Heart left ventricle (tissue), 16 donors: ENCODE data around the gene BEND6. TPM values are rescaled to one million over a fixed set of nuclear protein-coding genes. Genes with fewer than 3 reads are reported as not detected.

Experiments
- ATAC-seq, 4 donors: fragments of 200-7000 bp; cut with Tn5 transposase; one replicate each; pipeline ENCODE4 v1.9.1; 2020 to 2022; ENCODE audit warnings: moderate library complexity in 4 of 4, mild to moderate bottlenecking in 3 of 4, moderate number of reproducible peaks in 1 of 4
- DNase-seq, 5 donors: peaks; one replicate each; pipeline ENCODE4 v3.0.0-alpha.2; 2020
- H3K27ac ChIP-seq, 12 donors: fragments of 200-600 bp; sonication (generic) in 4 of 12; one replicate each; pipeline versions ENCODE4 v1.5.0 to v1.8.0; 2016 to 2022; ENCODE audit warnings: mild to moderate bottlenecking in 2 of 12
- H3K27me3 ChIP-seq, 9 donors: fragments of 200-600 bp; sonication (generic) in 2 of 9; one replicate each; pipeline versions ENCODE4 v1.5.1 to v1.8.0; 2016 to 2022; ENCODE audit warnings: mild to moderate bottlenecking in 3 of 9
- H3K36me3 ChIP-seq, 9 donors: fragments of 200-600 bp; sonication (generic) in 2 of 9; one replicate each; pipeline versions ENCODE4 v1.5.0 to v1.8.0; 2018 to 2022; ENCODE audit warnings: mild to moderate bottlenecking in 2 of 9
- H3K4me1 ChIP-seq, 12 donors: fragments of 200-600 bp; sonication (generic) in 4 of 12; one replicate each; pipeline versions ENCODE4 v1.5.0 to v1.8.0; 2016 to 2022; ENCODE audit warnings: mild to moderate bottlenecking in 3 of 12
- H3K4me3 ChIP-seq, 12 donors: fragments of 200-600 bp; sonication (generic) in 4 of 12; one replicate each; pipeline versions ENCODE4 v1.5.0 to v1.8.0; 2017 to 2022; ENCODE audit warnings: mild to moderate bottlenecking in 9 of 12, moderate library complexity in 4 of 12
- H3K9me3 ChIP-seq, 12 donors: fragments of 200-600 bp; sonication (generic) in 4 of 12; one replicate each; pipeline versions ENCODE4 v1.5.0 to v1.8.0; 2016 to 2022; ENCODE audit warnings: mild to moderate bottlenecking in 1 of 12
- POLR2A ChIP-seq, 2 donors: fragments of 450-650 bp; IDR thresholded peaks; one replicate each; pipeline ENCODE4 v1.6.1; 2017; ENCODE audit warnings: antibody characterized with exemption in 2 of 2, mild to moderate bottlenecking in 2 of 2, moderate library complexity in 2 of 2
- WGBS, 4 donors: extraction: QIAGEN DNeasy Blood & Tissue Kit in 2 of 4; methylation state at CpG; one replicate each; pipeline versions ENCODE4 v1.1.5 to v1.1.7; 2013 to 2018; 5-methylcytosine and 5-hydroxymethylcytosine counted together
- intact Hi-C, 10 donors: fragments of 100-400 bp; cut with DNase I; formaldehyde crosslinking; loops; one replicate each; pipeline versions ENCODE4 v1.11.1 to v1.14.2; 2022
- polyA plus RNA-seq, 2 donors: library from polyadenylated mRNA; stranded (reverse); fragments of 200-250 nt; gene quantifications; one replicate each; pipeline ENCODE4 v1.2.3, GENCODE V29; 2013
- total RNA-seq, 9 donors: library from RNA; depleted of rRNA in 2 of 9; stranded (reverse); fragments of >200 nt in 2 of 9; fragmentation: NEBNext Ultra II Directional in 3 of 9; extraction: Animal tissue kit (Norgen Biotek cat#: 25700) in 3 of 9; gene quantifications; one replicate each; pipeline versions ENCODE4 v1.1.0 to v1.2.4, GENCODE V29; 2016 to 2023
- TF ChIP-seq, protein P1 (sequence below), 12 donors: fragments of 200-600 bp; sonication (generic) in 4 of 12; IDR thresholded peaks; one replicate each; pipeline versions ENCODE4 v1.5.0 to v1.8.0; 2018 to 2022; ENCODE audit warnings: antibody characterized with exemption in 12 of 12, mild to moderate bottlenecking in 5 of 12
- donor health status: ischemic (EF 13 %, LVEDD 7.1; RV severe dilation, severe dysfunction).
- donor health status: healthy with polysubstance abuse.
- donor health status: DM: no; HTN: yes; CAD: no.
- donor health status: DM: no; HTN: no; CAD: no.
- donor health status: ischemic (EF 25% LVEDD 6.9; RV normal size, moderate dysfunction).
- donor health status: ischemic (EF 25% LVEDD 5.7; RV mildly dilated, moderate dysfunction).
- donor health status: healthy.
- donor health status: DM: yes; HTN: yes; CAD: no.
- donor health status: ischemic (EF 35%, LVEDD 5.7; RV mildly dilated, moderate dysfunction).
- donor health status: nonischemic (EF 11% LVEDD 7.7; RV severe dilation, severe dysfunction).
- donor health status: DM: yes; HTN: yes; CAD: no.
- donor health status: PGD.
- donor health status: ischemic (EF 29% LVEDD 5.4; RV normal size, mild dysfunction).
- donor health status: nonischemic (EF 23%, LVEDD 6.1; RV moderate dilation, normal function).

The BEND6 gene
- total and polyA plus RNA-seq, 11 donors, result 0.14 to 2.2 (median 0.41) TPM; not detected in 1

DNA sequence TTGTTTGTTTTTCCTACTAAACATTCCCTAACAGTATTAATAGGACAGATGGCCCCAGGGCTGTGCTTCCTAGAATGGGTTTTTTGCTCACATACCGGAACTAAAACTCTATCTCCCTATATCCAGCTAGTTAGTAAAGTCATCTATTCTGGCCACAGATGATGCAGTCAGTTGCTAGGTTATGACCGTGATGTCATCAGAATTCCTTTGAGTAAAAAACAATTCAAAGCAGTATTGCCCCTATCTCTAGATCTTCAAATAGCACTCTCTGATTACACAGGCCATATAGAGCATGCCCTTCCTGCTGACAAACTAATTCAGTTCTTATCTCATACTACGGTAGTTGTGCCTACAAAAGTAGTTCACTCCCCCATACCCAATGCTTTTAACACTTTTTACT lies 117.2 kb downstream of the BEND6 start:
- Histone ChIP-seq H3K36me3 (peaks cover 0 to 12% (median 3%) of the 10 kb centered on the region in 9 donors), H3K27ac (no peak overlapping the region), H3K27me3 (no peaks in the 10 kb centered on the region), H3K4me1 (no peaks in the 10 kb centered on the region), H3K4me3 (no peak overlapping the region), H3K9me3 (no peaks in the 10 kb centered on the region)
- DNase-seq (no peak), ATAC-seq (no peak)
- WGBS, 4 donors, result 80 to 89% (median 81%) methylated on average over 3 of the region's 3 CpGs
- TF ChIP-seq, protein P1, sequence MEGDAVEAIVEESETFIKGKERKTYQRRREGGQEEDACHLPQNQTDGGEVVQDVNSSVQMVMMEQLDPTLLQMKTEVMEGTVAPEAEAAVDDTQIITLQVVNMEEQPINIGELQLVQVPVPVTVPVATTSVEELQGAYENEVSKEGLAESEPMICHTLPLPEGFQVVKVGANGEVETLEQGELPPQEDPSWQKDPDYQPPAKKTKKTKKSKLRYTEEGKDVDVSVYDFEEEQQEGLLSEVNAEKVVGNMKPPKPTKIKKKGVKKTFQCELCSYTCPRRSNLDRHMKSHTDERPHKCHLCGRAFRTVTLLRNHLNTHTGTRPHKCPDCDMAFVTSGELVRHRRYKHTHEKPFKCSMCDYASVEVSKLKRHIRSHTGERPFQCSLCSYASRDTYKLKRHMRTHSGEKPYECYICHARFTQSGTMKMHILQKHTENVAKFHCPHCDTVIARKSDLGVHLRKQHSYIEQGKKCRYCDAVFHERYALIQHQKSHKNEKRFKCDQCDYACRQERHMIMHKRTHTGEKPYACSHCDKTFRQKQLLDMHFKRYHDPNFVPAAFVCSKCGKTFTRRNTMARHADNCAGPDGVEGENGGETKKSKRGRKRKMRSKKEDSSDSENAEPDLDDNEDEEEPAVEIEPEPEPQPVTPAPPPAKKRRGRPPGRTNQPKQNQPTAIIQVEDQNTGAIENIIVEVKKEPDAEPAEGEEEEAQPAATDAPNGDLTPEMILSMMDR (IDR thresholded peaks at IDR 0.05), result no peak
- no peak for TF ChIP-seq POLR2A (IDR thresholded peaks at IDR 0.05)
- intact Hi-C loops, result no loop called here

DNA sequence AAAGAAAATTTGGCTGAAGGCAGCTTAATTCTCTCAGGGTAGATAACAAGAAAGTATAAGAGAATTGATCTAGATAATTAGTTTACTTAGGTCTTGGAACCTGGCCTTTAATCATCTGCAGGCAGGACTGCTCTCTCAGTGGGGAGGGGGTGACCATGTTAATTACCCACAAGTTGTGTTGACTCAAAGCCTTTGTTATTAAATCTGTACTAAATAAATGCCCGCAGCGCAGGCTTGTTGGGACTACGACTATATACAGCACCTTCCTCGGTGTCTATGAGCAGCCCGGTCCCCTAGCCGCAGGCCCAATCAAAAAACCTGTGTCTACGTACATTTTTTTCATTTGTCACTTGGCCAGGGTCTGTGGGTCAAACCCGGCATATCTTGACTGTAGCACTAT lies 119.5 kb downstream of the BEND6 start:
- H3K4me1 ChIP-seq, result no peaks in the 10 kb centered on the region
- ATAC-seq, result no peak
- no peak for DNase-seq
- WGBS, 4 donors, result 94 to 96% (median 94%) methylated on average over 8 of the region's 8 CpGs
- intact Hi-C loops, result no loop called here
- H3K27me3 ChIP-seq, result no peaks in the 10 kb centered on the region
- no peak overlapping the region for H3K4me3 ChIP-seq
- H3K9me3 ChIP-seq, result peaks cover 0 to 5% (median 0%) of the 10 kb centered on the region in 12 donors
- H3K27ac ChIP-seq, result no peak overlapping the region
- no peak for TF ChIP-seq POLR2A (IDR thresholded peaks at IDR 0.05)
- TF ChIP-seq, protein P1 (IDR thresholded peaks at IDR 0.05), result no peak
- peaks cover 0 to 7% (median 0%) of the 10 kb centered on the region in 9 donors for H3K36me3 ChIP-seq

DNA sequence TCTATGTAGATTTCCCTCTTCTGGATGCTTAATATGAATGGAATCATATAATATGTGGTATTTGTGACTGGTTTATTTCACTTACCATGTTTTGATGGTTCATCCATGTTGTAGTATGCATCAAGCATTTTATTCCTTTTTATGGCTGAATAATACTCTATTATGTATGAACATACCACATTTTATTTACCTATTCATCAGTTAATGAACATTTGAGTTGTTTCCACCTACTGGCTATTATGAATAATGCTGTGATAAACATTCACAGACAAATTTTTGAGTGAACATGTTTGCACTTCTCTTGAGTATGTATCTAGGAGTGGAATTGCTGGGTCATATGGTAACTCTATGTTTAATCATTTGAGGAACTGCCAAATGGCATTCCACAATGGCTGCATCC lies 120.2 kb downstream of the BEND6 start:
- H3K4me1 ChIP-seq, result no peaks in the 10 kb centered on the region
- no peaks in the 10 kb centered on the region for H3K27me3 ChIP-seq
- peaks cover 0 to 7% (median 0%) of the 10 kb centered on the region in 9 donors for H3K36me3 ChIP-seq
- H3K27ac ChIP-seq, result no peak overlapping the region
- DNase-seq, result no peak
- intact Hi-C loops, result no loop called here
- H3K9me3 ChIP-seq, result peaks cover 0 to 10% (median 0%) of the 10 kb centered on the region in 12 donors
- no peak overlapping the region for H3K4me3 ChIP-seq
- ATAC-seq, result no peak
- no peak for TF ChIP-seq POLR2A (IDR thresholded peaks at IDR 0.05)
- TF ChIP-seq, protein P1 (IDR thresholded peaks at IDR 0.05), result no peak

Other genes with a start within 250 kb of the BEND6 start
- gene KIAA1586, start 91.6 kb downstream of the BEND6 start, total RNA-seq, result 10 to 100 TPM in 1 of 9 donors, 1 to 10 TPM in 8; 2.9 to 11.7 (median 6.9) TPM
- 1 to 10 TPM; 2.1 to 3.2 TPM for gene KIAA1586, start 91.6 kb downstream of the BEND6 start, polyA plus RNA-seq
- gene ZNF451, start 135.1 kb downstream of the BEND6 start, total RNA-seq, result 10 to 100 TPM; 17.7 to 37.1 (median 22.3) TPM
- gene ZNF451, start 135.1 kb downstream of the BEND6 start, polyA plus RNA-seq, result 10 to 100 TPM in 1 of 2 donors, 1 to 10 TPM in 1; 8.8 to 11.5 TPM
- gene BAG2, start 217.2 kb downstream of the BEND6 start, total RNA-seq, result 10 to 100 TPM in 5 of 9 donors, 1 to 10 TPM in 4; 8.2 to 18.0 (median 11.6) TPM
- 10 to 100 TPM in 1 of 2 donors, 1 to 10 TPM in 1; 4.5 to 10.8 TPM for gene BAG2, start 217.2 kb downstream of the BEND6 start, polyA plus RNA-seq